ENCODE data around the gene CORIN. TPM values are rescaled to one million over a fixed set of nuclear protein-coding genes. Genes with fewer than 3 reads are reported as not detected.

CORIN gene
- total and polyA plus RNA-seq, 10 of the 15 experiments (the other 5 are each of a cell fraction or from before 2014, with no cell fraction given): 0.02 to 0.45 (median 0.09) TPM; not detected in 3

DNA sequence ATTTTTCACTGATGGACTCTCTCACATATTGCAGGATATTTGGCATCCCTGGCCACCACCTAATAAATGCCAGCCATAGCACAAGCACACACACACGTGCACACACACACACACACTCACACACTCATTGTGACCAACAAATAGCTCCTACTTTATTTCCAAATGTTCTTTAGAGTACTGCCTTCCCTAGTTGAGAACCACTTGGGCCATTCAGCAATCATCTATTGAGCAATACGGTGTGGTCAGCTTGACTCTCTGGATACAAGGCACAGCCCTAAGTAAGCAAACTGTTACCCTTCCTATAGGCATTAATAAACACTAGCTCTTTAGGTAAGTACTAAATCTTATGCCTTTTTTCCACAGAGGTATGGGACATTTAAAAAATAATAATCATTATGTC lies 21.1 kb downstream of the CORIN start (continued):
- TF ChIP-seq MYB (IDR thresholded peaks at IDR 0.05; ENCODE audit: borderline replicate concordance, low read depth, low read length) (no peak), SMARCA5 (IDR thresholded peaks at IDR 0.05) (no peak), WRNIP1 (IDR thresholded peaks at IDR 0.05; ENCODE audit: borderline replicate concordance, low read depth, low read length) (no peak), PML (IDR thresholded peaks at IDR 0.05; ENCODE audit: low read length) (no peak), TBL1XR1 (IDR thresholded peaks at IDR 0.05; ENCODE audit: low read depth, low read length) (no peak), POLR2AphosphoS2 (IDR thresholded peaks at IDR 0.05; ENCODE audit: low read depth, low read length) (no peak), JUND (IDR thresholded peaks at IDR 0.05; ENCODE audit: low read depth, low read length) (no peak)
- TF ChIP-seq, protein P1, sequence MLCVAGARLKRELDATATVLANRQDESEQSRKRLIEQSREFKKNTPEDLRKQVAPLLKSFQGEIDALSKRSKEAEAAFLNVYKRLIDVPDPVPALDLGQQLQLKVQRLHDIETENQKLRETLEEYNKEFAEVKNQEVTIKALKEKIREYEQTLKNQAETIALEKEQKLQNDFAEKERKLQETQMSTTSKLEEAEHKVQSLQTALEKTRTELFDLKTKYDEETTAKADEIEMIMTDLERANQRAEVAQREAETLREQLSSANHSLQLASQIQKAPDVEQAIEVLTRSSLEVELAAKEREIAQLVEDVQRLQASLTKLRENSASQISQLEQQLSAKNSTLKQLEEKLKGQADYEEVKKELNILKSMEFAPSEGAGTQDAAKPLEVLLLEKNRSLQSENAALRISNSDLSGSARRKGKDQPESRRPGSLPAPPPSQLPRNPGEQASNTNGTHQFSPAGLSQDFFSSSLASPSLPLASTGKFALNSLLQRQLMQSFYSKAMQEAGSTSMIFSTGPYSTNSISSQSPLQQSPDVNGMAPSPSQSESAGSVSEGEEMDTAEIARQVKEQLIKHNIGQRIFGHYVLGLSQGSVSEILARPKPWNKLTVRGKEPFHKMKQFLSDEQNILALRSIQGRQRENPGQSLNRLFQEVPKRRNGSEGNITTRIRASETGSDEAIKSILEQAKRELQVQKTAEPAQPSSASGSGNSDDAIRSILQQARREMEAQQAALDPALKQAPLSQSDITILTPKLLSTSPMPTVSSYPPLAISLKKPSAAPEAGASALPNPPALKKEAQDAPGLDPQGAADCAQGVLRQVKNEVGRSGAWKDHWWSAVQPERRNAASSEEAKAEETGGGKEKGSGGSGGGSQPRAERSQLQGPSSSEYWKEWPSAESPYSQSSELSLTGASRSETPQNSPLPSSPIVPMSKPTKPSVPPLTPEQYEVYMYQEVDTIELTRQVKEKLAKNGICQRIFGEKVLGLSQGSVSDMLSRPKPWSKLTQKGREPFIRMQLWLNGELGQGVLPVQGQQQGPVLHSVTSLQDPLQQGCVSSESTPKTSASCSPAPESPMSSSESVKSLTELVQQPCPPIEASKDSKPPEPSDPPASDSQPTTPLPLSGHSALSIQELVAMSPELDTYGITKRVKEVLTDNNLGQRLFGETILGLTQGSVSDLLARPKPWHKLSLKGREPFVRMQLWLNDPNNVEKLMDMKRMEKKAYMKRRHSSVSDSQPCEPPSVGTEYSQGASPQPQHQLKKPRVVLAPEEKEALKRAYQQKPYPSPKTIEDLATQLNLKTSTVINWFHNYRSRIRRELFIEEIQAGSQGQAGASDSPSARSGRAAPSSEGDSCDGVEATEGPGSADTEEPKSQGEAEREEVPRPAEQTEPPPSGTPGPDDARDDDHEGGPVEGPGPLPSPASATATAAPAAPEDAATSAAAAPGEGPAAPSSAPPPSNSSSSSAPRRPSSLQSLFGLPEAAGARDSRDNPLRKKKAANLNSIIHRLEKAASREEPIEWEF (IDR thresholded peaks at IDR 0.05; ENCODE audit: insufficient replicate concordance, low read depth, low read length): no peak
- TF ChIP-seq, protein P2, sequence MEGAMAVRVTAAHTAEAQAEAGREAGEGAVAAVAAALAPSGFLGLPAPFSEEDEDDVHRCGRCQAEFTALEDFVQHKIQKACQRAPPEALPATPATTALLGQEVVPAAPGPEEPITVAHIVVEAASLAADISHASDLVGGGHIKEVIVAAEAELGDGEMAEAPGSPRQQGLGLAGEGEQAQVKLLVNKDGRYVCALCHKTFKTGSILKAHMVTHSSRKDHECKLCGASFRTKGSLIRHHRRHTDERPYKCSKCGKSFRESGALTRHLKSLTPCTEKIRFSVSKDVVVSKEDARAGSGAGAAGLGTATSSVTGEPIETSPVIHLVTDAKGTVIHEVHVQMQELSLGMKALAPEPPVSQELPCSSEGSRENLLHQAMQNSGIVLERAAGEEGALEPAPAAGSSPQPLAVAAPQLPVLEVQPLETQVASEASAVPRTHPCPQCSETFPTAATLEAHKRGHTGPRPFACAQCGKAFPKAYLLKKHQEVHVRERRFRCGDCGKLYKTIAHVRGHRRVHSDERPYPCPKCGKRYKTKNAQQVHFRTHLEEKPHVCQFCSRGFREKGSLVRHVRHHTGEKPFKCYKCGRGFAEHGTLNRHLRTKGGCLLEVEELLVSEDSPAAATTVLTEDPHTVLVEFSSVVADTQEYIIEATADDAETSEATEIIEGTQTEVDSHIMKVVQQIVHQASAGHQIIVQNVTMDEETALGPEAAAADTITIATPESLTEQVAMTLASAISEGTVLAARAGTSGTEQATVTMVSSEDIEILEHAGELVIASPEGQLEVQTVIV (IDR thresholded peaks at IDR 0.05; ENCODE audit: borderline replicate concordance, partially characterized antibody): no peak

All from GM12878 (cell line).